Middle frontal gyrus (tissue), 1 donor: ENCODE measurements around the gene SLAMF9.

Source experiments
- DNase-seq: peaks from one replicate; pipeline ENCODE4 v3.0.0-alpha.2; 2015; ENCODE audit warnings: low spot score; ENCODE audit errors: extremely low spot score

The SLAMF9 gene

DNA sequence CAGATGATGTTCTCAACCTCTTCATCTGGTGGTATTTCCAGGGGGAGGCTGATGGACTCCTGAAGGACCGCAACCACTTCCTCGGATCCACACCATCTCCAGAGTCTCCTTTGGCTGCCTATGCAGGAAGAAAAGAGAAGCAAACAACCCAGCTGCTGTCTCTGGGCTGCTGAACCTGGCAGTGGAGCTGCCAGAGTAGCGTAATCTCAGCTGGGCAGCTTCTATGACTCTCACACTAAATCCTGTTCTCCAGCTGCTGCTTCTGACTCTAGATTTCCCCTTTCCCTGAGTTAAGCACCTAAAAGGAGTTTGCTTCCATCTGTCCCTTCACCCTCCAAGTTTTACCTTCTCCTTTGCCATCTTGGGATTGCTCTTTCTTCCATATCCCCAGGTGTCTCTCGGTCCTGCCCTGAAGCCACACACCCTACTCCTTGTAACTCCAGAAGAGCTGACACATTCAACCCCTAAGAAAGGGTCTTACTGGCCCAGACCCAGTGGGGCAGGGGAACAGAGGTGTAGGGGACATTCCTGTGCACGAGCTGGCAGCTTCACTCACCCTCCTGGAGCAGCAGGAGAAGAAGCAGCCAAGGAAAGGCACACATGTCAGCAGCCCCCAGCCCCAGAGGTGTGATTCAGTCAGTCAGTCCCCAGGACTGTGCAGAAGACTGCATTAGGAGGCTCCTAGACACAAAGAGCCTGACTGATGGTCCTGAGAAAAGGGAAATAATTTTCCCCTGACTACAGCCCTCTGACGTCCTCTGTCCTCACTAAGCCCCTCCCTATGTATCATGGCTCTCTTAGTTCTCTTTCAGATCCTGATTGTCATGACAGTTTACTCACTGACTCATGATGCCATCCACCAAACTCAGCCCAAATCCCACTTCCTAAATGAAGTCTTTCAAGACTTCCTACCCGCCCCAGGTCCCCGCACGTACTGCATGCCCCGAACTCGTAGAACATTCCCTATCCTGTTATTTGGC is at the start of gene SLAMF9:
Gene SLAMF9, minus strand, starts transcription at position 702 of the 980 bp plus-strand sequence. Its CDS starts 100 bp downstream, at position 602.
- DNase-seq, result no peak

DNA sequence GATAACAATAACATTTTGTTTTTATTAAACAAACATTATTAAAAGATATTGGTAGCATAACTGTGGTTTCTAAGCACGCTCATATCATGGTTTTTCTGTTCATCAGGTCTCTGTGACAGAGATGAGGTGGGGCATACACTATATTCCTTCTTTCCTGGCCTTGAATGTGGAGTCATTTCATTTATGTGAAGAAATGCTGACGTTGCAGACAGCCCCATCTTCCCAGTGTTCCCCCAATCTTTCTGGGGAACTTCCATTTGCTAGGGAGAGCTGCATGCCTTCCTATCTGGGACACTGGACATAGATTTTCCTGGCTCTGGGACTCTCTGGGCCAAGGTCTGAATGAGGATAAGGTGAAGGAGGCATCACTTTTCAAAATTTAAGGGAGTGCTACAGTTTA is 47.4 kb upstream of the SLAMF9 start:
- no peak for DNase-seq

DNA sequence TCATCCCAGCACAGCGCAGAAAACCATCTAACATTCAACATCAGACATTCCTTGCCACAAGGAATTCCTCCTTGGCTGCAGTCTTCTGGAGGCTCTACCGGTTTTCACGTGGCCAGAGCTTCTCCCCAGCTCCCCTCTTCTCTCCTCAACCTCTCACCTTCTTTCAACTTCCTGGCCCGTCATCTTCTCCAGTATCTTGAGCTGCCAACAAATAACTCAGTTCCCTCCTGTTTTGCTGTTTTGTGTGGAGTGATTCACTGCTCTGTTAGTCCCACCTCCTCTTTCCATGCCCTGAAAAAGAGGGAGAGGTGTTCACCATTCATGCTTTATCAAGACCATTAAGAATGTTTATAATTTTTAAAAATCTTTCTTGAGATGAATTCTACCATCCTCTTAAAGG is 45.2 kb upstream of the SLAMF9 start:
- no peak for DNase-seq

DNA sequence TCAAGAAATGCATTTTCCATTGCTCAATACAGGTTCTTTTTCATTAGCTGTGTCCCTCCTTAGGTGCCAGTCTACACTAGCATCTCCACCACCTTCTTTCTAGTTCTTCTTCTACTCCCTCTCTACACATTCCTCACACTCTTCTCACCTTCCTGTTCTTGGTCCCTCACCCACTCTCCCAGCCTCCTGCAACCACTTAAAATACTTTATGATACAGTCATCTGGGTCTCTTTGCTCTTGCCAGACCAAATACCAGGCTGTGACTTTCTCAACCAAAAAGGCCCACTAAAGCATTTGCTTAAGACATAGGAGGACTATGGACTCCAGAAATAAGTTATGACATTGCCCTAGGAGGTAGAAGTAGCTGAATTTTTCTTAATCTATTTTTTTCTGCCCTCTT is 42.6 kb upstream of the SLAMF9 start:
- DNase-seq, result no peak

DNA sequence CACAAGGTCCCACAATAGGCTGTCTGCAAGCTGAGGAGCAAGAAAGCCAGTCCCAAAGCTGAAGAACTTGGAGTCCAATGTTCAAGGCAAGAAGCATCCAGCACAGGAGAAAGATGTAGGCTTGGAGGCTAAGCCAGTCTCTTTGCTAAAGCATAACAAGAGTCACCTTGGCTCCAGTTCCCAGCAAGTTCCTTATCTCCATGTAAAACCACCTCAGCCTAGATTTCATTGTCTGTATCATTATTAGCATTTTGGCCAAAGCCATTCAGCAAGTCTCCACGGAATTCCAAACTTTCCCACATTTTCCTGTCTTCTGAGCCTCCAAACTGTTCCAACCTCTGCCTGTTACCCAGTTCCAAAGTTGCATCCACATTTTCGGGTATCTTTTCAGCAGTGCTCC is 40.9 kb upstream of the SLAMF9 start:
- no peak for DNase-seq

DNA sequence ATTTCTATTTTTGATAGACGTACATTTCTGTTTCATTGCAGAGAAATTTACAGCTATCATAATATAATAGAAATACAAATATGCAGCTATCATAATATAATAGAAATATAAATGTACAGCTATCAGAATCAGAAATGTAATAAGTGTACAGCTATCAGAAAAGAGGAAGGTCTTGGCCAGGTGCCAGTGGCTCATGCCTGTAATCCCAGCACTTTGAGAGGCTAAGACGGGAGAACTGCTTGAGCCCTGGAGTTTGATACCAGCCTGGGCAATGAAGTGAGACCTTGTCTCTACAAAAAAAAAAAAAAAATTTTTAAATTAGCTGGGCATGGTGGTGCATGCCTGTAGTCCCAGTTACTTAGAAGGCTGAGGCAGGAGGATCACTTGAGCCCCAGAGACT is 39.9 kb upstream of the SLAMF9 start:
- DNase-seq, result no peak

DNA sequence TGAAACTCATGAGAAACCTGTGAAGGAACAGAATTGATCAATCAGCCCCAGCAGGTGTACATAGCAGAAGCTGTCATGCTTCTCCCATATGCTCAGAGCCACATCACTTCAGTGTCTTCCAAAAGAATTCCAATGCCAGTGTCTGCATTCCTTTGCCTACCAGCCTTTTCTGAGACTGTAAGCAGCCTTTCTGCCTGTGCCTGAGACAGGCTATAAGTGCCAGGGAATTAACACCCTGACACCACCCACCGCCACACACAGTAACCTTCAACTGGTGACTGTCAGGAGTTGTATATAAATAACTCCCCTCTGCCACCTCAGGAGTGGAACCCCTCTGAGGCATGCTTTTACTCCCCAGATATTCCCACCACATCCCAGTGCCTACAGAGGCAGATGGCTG is 38.1 kb upstream of the SLAMF9 start:
- no peak for DNase-seq

DNA sequence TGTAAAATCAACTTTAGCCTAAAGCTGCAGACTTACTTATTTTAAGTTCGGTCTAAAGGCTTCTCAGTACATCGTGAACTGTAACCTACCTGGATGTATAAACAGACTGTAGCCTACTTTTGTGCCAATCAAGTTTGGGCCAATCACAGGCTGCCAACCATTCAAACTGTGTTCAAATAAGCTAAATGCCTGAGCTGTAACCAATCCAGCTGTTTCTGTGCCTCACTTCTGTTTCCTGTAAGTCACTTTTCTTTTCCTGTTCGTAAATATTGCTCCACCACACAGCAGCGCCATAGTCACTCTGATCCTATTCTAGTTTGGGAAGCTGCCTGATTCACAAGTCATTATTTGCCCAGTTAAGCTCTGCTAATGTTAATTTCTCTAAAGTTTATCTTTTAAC is 37.5 kb upstream of the SLAMF9 start:
- DNase-seq, result no peak

DNA sequence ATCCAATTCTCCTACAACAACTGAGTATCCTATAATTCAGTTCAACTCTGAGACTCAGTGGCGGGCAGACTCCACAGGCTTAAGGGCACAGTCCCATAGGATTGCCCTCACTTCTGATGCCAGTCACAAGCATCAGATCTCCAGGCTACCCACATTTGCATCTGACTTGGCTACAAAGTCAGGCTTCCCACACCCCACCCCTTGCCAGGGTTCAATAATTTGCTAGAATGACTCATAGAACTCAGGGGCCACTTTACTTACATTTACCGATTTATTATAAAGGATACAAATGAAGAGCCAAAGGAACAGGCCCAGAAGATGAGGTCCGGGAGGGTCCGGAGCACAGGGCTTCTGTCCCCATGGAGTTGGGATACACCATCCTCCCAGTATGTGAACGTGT is 36.0 kb upstream of the SLAMF9 start:
- no peak for DNase-seq

DNA sequence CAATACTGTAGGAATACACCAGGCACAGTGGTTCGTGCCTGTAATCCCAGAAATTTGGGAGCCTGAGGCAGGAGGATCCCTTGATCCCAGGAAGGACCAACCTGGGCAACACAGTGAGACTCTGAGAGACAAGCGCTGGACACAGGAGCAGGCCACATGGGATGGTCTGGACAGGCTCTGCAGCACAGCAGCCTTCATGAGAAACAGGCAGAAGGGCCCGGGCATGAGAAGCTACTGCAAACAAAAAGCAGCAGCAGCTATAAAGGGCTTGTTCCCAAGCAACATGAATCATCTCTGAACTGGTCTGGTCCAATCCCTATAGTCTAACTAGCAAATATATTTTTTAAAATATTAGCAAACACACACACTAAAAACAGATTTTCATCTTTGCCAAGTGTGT is 35.5 kb upstream of the SLAMF9 start:
- no peak for DNase-seq

DNA sequence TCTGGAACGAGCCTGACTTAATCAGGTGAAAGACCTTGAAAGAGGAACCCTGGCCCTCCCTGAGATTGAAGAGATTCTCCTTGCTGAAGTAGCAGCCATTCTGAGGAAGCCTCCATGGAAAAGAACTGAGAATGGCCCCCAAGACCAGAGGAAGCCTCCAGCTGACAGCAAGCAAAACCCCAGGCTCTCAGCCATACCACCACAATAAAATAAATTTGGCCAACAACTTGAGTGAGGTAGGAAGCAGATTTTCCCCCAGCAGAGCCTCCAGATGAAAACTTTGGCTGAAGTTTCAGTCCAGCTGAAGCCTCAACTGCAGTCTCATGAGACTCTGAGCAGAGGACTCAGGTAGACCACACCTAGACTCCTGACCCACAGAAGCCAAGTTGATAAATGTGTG is 34.0 kb upstream of the SLAMF9 start:
- no peak for DNase-seq

DNA sequence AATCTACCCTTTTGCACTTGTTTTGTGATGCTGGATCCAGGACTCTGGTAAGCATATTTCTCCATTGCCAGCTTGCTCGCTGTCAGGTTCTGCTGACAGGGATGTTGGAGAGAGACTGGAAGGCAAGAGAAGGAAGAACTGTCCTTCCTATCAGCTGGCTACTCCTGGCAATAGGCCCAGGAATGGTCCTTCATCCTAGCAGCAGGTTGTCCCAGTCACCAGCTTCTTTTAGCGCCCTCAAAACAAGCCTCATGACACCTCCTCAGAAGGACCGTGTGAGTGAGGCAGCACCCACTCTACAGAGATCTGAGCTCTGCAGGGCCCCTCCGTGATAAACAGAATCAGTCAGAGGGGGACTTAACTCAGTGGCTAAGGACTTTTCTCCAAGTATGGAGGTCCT is 33.1 kb upstream of the SLAMF9 start:
- DNase-seq, result no peak

DNA sequence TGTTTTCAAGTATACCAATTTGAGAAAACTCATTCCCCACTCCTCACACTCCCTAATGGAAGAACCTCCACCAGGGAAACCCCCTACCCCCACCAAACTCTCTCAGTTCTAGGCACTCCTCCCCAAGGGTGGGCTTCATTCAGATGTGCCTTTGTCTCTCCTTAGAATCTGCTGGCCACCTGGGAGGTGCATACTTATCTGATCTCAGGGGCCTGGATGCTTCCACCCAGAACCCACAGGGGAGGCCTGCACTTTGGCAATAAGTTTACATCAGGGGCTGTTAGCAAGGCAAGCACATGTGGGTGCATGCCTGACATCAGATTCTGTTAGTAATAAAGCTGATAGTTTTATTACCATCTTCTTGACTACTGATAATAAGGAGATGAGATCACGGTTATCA is 32.5 kb upstream of the SLAMF9 start:
- DNase-seq, result no peak

DNA sequence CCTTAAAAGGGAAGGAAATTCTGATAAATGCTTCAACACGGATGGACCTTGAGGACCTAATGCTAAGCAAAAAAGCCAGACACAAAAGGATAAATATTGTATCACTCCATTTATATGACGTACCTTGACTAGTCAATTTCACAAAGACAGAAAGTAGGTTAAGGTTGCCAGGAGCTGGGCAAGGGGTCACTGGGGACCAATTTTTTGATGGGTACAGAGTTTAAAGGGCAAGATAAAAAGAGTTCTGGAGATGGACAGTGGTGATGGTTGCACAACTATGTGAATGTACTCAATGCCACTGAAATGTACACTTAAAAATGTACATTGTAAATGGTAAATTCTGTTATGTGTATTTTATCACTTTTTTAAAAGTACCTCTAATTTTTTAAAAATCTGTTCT is 32.1 kb upstream of the SLAMF9 start:
- no peak for DNase-seq

DNA sequence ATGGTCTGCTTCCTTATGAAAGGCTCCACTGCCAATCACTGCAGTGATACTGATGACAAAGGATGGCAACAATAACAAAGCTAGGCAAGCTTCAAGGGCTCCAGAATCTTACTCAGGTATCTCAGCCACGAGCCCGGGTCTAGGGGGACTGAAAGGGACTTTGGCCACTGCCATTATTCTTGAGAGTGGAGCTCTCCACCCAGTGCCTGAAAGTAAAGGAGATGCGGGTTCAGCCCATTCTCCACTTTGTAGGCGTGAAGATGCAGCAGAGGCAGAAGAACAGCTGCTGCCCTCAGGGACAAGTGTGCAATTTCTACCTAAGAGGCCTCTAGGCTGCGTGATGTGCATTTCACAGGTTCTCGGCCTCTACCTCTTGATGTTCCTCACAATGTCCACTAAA is 31.4 kb upstream of the SLAMF9 start:
- no peak for DNase-seq

DNA sequence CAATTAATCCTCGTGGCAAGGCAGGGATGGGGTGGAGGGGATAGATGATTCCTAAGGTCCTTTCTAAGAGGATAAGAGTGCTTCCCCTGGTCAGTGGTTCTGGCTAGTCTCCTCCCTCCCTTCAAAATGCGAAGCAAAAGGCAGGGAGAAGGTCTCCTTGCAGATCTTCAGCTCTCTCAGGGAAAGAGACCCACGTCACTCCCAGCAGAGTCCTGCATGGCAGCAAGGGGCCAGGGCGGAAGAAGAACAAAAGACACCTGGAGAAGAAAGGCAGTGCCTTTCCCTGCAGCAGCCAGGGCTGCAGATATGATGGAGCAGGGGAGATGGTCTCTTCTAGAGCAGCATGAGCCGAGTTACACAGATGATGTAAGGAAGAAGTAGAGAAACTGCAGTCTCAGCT is 29.6 kb upstream of the SLAMF9 start:
- DNase-seq, result no peak

DNA sequence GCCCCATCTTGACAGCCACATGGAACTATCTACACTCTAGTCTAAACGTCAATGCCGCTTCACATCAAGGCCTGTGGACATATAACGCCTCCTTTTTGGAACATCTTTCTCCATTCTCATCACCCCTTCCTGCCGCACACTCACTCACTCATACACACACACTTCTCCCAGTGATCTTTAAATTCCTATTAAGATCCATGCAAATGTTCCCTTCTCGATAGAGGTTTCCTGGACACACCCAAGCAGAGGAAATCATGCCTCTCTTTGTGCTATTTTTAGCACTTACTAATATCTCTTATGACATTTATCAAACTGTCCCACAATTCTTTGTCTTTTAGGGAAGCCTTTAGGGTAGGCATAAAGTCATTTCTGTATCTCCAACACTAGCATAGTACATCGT is 28.2 kb upstream of the SLAMF9 start:
- no peak for DNase-seq

DNA sequence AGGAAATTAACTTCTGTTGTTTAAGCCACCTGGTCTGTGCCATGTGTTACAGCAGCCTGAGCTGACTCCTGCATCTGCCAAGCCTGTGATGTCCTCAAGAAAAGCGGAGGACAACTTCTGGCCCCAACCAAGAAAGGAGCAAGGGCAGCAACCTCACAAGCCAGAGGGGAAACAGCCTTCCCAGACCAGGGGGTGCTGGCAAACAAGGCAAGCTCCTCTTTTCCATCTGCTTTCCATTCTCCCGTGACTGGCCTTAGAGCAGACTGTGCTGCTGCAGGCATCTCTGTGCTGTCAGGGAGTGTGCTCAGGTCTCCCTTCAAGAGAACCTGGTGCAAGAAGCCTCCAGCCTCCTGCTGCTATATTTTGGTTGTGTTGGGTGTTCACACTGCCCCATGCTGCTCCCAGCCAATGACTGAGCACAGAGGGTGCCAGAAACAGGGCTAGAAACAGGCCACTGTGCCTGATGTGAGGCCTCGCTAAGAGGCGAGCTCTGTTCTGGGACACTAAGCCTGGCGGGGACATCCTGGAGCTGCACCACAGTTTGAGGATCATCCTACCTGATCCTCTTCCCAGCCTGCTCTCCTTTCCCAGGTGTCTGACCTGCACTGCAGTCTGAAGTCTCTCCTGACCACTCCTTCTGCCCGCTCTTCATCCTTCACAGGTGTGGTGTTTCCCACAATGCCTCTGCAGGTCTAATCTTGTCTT is 27.5 kb upstream of the SLAMF9 start:
- no peak for DNase-seq

DNA sequence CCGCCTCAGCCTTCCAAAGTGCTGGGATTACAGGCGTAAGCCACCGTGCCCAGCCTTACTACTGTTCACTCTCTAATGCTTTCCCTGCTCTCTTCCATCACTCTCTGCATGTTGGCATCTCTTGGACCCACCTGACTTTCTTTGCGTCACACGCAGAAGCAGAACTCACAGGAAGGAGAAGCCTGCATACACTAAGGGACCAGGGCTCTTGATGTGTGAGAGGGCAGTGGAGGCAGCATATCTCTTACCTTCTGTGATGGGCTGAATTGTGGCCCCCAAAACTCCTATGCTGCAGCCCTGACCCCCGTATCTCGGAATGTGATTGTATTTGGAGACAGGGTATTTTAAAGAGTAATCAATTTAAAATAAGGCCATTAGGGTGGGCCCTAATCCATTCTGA is 26.7 kb upstream of the SLAMF9 start:
- no peak for DNase-seq

DNA sequence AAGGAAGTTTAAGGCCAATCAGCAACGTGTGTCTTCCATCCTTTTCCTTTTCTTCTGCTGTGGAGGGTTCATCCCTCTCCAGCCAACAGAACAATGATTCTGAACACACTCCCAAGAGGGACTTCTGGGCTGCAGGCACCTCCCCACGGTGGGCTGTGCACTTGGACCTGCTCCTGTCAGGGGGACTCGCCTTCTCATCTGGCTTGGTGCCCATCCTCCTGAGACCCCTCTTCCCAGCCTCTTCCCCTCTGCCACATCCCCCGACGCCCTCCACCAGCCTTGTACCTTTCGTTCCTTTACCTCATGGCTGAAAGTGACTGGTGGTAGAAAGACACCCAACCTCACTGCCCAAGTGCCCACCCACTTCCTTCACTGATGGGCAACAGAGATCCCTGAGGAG is 26.0 kb upstream of the SLAMF9 start:
- DNase-seq, result no peak

DNA sequence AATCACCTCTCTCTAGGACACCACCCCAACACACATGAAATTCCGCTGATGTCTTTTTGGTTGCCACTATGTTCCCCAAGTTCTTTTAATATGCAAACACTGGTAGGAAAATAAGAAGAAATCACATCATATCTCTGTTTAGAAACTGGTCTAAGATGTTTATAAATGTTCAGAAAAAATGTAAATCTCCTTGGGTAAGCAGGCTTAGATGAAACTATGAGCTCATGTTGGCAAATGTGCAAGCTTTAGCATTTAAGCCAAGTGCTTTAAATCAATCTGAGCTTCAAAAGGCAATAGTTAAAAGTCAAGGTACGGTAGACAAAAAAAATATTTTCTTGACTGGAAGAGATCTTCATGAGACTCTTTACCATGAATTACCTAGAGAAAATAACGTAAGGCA is 25.2 kb upstream of the SLAMF9 start:
- no peak for DNase-seq

DNA sequence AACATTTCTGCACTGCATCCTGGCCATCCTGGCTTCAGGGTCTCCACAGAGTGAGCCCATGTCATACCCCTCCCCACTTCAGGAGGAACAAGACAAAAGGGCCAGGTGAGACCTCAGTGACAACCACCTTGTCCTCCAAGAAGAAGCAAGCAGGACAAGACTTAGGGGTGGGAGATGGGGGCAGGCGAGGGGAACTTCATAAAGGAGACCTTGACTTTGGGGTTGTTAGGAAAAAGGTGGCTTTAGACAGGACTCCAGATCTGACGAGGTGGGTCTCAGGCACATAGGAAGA is 24.0 kb upstream of the SLAMF9 start:
- DNase-seq, result no peak
